ENCODE data around the gene ZEB2. TPM values are rescaled to one million over a fixed set of nuclear protein-coding genes. Genes with fewer than 3 reads are reported as not detected.

Gene ZEB2
- total RNA-seq, 1 experiment from 2014 or later: 28.2 TPM

DNA sequence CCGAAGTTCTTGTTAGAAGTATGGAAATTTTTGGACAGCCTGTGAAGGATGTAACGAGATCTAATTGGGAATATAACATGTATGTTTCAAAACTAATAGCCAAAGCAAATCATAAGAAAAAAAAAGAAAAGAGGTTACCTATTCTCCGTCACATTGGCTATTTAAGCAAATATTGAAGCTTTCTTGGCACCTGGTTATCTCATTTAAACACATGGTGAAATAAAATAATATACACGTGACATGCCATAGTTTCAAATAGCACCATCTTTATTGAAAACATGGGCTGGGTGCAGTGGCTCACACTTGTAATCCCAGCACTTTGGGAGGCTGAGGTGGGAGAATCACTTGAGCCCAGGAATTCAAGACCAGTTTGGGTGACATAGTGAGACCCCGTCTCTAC lies 56.7 kb downstream of the ZEB2 start:
- Mint-ChIP-seq H3K36me3 (ENCODE audit: insufficient read depth, unreplicated experiment) (no peaks in the 10 kb centered on the region), H3K27me3 (ENCODE audit: insufficient read depth, unreplicated experiment) (no peaks in the 10 kb centered on the region), H3K27ac (ENCODE audit: low read depth, unreplicated experiment) (no peak overlapping the region), H3K9me3 (ENCODE audit: unreplicated experiment) (no peaks in the 10 kb centered on the region), H3K4me3 (ENCODE audit: unreplicated experiment) (no peak overlapping the region), H3K4me1 (ENCODE audit: insufficient read depth, unreplicated experiment) (peaks cover 12% of the 10 kb centered on the region)
- TF ChIP-seq, protein P1, sequence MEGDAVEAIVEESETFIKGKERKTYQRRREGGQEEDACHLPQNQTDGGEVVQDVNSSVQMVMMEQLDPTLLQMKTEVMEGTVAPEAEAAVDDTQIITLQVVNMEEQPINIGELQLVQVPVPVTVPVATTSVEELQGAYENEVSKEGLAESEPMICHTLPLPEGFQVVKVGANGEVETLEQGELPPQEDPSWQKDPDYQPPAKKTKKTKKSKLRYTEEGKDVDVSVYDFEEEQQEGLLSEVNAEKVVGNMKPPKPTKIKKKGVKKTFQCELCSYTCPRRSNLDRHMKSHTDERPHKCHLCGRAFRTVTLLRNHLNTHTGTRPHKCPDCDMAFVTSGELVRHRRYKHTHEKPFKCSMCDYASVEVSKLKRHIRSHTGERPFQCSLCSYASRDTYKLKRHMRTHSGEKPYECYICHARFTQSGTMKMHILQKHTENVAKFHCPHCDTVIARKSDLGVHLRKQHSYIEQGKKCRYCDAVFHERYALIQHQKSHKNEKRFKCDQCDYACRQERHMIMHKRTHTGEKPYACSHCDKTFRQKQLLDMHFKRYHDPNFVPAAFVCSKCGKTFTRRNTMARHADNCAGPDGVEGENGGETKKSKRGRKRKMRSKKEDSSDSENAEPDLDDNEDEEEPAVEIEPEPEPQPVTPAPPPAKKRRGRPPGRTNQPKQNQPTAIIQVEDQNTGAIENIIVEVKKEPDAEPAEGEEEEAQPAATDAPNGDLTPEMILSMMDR (IDR thresholded peaks at IDR 0.05; ENCODE audit: unreplicated experiment): no peak
- intact Hi-C loops (cut with micrococcal nuclease): no loop called here
- BruUV-seq (replicated peaks): no TSS peak
- ChIA-PET POLR2A (no interaction called here), CTCF (no interaction called here)
- no peak for DNase-seq (ENCODE audit: unreplicated experiment)

DNA sequence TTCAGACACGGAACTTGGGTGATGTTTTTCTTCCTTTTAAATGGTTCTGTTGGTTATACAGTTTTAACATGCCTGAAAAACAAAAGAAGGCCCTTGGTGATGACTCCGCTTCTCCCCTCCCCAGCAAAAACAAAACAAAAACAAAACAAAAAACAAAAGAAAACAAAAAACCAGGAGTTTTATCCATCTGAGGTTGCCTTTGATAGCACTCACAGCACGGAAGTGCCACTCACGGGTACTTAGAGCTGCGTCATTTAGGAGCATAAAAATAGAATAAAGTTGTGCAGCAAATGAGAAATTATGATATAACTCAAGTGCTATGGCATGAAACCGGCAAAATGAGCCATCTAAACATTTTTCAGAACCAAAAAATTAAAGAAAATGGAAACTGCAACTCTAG lies 57.7 kb downstream of the ZEB2 start:
- CTCF ChIA-PET: interaction anchor here (0.6 kb wide), 1 partner anchor 54 kb away, joined by 4 read pairs; no protein-coding TSS in a partner anchor
- peaks cover 15% of the 10 kb centered on the region for H3K4me1 Mint-ChIP-seq (ENCODE audit: insufficient read depth, unreplicated experiment)
- no peaks in the 10 kb centered on the region for H3K27me3 Mint-ChIP-seq (ENCODE audit: insufficient read depth, unreplicated experiment)

DNA sequence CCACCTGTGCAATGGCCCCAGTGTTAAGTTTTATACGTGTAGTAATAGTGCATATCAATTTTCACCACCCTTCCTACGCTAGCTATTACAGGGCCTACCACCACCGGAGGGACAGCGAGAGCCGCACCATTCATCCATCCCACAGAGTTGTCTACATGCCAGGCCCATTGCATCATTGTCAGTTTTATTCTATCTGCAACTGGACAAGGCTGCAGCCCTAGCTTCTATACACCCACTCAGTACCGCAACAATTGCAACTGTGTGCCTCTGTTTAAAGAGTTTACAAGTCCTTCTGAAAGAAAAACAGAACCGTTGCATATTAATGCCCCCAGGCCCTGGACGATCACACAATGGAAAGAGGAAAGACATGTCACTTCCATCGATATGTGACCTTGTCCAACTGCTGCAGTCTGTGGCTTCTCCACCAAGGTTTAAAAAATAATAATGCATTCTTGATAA lies 58.6 kb downstream of the ZEB2 start:
- H3K9me3 Mint-ChIP-seq (ENCODE audit: unreplicated experiment): no peaks in the 10 kb centered on the region
- DNase-seq (ENCODE audit: unreplicated experiment): no peak
- TF ChIP-seq, protein P1 (IDR thresholded peaks at IDR 0.05; ENCODE audit: unreplicated experiment): no peak
- ChIA-PET POLR2A (no interaction called here), CTCF (no interaction called here)
- H3K36me3 Mint-ChIP-seq (ENCODE audit: insufficient read depth, unreplicated experiment): no peaks in the 10 kb centered on the region
- BruUV-seq (replicated peaks): no TSS peak
- peaks cover 25% of the 10 kb centered on the region for H3K4me1 Mint-ChIP-seq (ENCODE audit: insufficient read depth, unreplicated experiment)
- intact Hi-C loops (cut with micrococcal nuclease): no loop called here
- H3K27me3 Mint-ChIP-seq (ENCODE audit: insufficient read depth, unreplicated experiment): no peaks in the 10 kb centered on the region
- no peak overlapping the region for H3K27ac Mint-ChIP-seq (ENCODE audit: low read depth, unreplicated experiment)
- no peak overlapping the region for H3K4me3 Mint-ChIP-seq (ENCODE audit: unreplicated experiment)

More for the DNA sequence above, 57.7 kb downstream of the ZEB2 start:
- intact Hi-C loops (cut with micrococcal nuclease): no loop called here
- TF ChIP-seq, protein P1 (IDR thresholded peaks at IDR 0.05; ENCODE audit: unreplicated experiment): no peak
- Mint-ChIP-seq H3K27ac (ENCODE audit: low read depth, unreplicated experiment) (no peak overlapping the region), H3K4me3 (ENCODE audit: unreplicated experiment) (no peak overlapping the region), H3K9me3 (ENCODE audit: unreplicated experiment) (no peaks in the 10 kb centered on the region), H3K36me3 (ENCODE audit: insufficient read depth, unreplicated experiment) (no peaks in the 10 kb centered on the region)
- BruUV-seq (replicated peaks): no TSS peak
- POLR2A ChIA-PET: no interaction called here
- DNase-seq (ENCODE audit: unreplicated experiment): no peak

DNA sequence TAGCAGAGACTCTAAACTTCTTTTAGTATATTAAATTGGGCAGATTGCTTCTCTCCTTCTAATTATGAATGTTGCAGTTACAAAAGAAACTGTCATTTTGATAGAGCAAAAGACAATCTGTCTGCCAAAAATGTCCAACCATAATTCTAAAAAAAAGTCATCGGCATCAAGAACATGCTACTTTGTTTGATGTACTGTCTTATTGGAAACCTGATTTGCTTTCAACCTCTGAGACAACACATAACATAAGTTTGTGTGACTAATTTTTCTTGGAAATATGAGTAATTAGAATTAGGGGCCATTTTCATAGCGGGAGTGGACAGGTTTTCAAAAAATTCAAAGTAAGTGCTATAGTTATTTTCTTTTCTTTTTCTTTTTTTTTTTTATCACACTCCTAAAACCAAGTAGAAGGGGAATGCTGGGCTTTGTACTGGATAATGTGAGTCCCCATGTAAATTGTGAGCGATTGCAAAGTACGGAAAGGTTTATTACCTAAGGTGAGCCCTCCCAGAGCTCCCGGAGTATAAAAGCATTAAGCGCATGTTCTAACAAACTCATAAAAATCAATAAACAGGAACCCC lies 59.1 kb downstream of the ZEB2 start:
- TF ChIP-seq, protein P1 (IDR thresholded peaks at IDR 0.05; ENCODE audit: unreplicated experiment): no peak
- no peak for DNase-seq (ENCODE audit: unreplicated experiment)
- no peak overlapping the region for H3K4me3 Mint-ChIP-seq (ENCODE audit: unreplicated experiment)
- H3K36me3 Mint-ChIP-seq (ENCODE audit: insufficient read depth, unreplicated experiment): no peaks in the 10 kb centered on the region
- peak overlapping the region; percentile 75 for H3K27ac Mint-ChIP-seq (ENCODE audit: low read depth, unreplicated experiment)
- H3K27me3 Mint-ChIP-seq (ENCODE audit: insufficient read depth, unreplicated experiment): no peaks in the 10 kb centered on the region
- ChIA-PET CTCF (no interaction called here), POLR2A (no interaction called here)
- BruUV-seq (replicated peaks): no TSS peak
- H3K9me3 Mint-ChIP-seq (ENCODE audit: unreplicated experiment): no peaks in the 10 kb centered on the region
- H3K4me1 Mint-ChIP-seq (ENCODE audit: insufficient read depth, unreplicated experiment): peaks cover 25% of the 10 kb centered on the region
- intact Hi-C loops (cut with micrococcal nuclease): no loop called here
